Right renal cortex interstitium (tissue), 3 donors: ENCODE data around the gene FTO. TPM values are rescaled to one million over a fixed set of nuclear protein-coding genes. Genes with fewer than 3 reads are reported as not detected.

ENCODE experiments used
- DNase-seq, 3 donors: peaks; one replicate each; pipeline ENCODE4 v3.0.0-alpha.2; 2013; ENCODE audit warnings: low read depth in 3 of 3, low spot score in 2 of 3
- polyA plus RNA-seq, 3 donors: library from polyadenylated mRNA; unstranded; fragments of 120-200 nt; gene quantifications; one replicate each; pipeline ENCODE4 v1.2.1, GENCODE V29; 2013; ENCODE audit not compliant: insufficient read length in 3 of 3

Gene FTO
- polyA plus RNA-seq, 3 donors: 91.4 to 104 (median 92.7) TPM

DNA sequence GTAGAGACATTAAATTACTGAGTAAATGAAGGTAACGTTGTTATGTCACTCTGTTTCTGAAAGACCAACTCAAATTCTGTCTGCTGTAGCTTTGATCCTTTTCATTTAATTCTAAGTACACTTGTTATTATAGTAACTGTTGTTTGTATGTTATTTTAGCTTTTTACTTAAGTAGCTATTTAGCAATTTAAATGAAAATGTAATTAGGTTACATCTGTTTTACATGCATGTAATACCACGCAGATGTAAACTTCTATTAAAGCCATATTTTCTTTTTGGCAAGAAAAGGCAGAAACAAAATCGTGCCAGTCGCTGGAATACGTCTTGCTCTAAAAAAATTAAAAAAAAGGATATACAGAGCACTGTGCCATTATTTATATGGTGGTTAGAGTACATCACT, 282.8 kb downstream of the FTO start:
- no peak for DNase-seq

DNA sequence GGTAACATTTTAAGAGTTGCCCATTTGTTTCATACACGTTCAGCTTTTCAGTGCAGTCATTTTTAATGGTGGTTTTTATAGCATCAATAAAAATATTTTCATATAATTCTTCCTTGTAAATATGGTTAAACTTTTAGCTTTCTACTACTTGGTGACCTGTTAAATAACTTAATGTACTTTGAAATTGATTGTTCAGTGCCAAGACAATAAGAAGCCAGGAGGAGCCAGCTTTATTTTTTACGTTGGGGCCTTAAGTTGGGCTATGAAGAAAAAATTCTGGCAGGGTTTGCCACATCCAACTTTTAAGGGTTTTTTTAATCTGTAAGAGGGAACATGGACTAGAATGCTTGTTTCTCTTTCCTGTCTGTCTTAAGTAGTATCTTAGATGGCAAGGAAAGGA, 284.2 kb downstream of the FTO start:
- no peak for DNase-seq

DNA sequence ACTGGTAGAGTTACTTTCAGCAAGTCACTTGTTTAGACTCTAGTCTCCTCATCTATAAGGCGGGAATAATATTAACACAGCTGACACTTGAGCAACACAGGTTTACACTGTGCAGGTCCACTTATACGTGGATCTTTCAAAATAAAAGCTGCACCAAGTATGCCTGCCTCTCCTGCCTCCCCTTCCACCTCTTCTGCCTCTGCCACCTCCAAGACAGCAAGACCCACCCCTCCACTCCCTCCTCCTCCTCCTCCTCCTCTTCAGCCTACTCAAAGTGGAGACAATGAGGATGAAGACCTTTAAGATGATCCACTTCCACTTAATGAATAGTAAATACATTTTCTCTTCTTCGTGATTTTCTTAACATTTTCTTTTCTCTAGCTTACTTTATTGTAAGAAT, 285.6 kb downstream of the FTO start:
- no peak for DNase-seq

DNA sequence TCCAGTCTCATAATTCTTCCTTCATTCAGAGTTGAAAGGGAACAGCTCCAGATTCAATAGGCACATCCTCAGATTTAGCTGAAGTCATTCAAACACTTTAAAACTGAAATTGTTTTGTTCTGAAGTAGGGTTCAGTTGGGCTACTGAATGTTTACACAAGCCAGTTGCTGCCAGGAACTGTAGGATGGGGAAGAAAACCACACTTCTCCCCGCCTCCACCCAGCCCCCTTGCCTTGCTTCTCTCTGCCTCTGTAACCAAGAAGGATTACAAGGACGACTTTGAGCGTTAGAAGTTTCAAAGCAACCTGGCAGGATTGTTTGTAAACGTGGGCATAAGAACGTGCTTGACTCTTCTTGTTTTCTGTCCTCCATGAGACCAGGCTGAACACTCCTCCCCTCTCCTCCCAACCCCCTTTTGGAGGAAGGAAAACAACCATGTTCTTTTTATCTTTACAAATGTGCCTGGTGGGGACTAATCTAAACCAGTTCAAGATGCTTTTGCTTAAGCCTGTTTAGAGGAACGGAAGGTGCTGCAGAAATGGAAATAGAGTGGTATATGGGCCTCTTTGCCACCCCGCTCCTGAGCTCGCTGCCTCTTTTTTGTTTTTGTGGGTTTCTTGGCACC, 287.9 kb downstream of the FTO start:
- DNase-seq: peak; percentile 12 to 23 (median 15)

DNA sequence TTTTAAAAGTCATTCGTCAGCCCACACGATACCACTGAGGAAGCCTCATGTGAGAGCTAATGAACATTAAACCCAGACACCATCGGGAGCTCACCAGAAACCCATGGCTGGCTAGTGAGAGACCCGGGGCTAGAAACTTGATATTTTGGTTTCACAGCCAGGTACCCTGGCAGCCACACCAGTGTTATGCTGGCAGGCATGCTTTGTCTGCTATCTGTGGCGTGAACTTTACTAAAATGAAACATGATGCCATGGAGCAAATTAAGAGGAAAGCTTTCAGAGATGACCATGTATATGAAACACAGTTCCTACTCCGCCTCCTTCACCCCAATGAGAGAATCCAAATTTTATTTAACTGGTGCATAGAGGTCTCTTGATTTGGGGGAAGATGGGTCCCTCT, 291.4 kb downstream of the FTO start:
- DNase-seq: no peak

DNA sequence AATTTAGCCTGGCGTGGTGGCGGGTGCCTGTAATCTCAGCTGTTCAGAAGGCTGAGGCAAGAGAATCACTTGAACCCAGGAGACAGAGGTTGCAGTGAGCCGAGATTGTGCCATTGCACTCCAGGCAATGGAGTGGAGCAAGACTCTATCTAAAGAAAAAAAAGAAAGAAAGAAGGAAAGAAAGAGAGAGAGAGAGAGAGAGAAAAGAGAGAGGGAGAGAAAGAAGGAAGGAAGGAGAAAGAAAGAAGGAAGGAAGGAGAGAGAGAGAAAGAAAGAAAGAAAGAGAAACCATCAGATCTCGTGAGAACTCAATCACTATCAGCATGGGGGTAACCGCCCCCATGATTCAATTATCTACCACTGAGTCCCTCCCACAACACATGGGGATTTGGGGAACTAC, 293.0 kb downstream of the FTO start:
- no peak for DNase-seq

DNA sequence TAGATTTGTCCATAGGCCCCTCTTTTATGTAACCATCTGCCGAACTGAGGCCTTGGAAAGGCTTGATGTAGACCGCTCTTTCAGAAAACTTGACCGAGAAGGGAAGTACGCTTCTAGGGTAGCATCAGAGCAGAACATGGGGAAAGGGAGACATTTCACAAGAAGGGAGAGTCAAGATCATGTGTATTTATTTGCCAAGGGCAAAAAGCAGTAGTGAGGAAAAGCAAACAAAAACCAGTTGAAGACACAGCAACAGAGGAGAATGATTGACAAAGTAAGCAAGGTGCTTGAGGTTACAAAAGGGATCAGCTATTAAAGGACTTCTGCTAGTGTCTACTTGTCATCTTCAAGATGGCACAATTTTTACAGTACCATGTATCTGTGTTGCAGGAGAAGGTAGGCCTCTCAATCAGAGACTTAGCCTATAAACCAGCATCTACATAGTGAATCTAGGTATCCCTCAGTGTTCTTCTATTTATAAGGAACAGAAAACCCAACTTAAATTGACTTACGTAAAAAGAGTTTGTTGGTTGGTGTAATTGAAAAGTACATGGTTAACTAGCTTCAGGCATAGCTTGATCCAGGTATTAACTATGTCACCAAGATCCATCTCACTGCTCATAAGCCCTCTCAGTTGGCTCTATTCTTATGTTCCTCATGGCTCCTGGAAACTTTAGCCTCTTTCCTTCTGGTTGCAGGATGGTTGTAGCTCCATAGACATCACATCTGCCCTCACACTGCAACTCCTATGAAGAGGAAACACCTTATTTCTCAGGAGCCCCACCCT, 294.3 kb downstream of the FTO start:
- no peak for DNase-seq

DNA sequence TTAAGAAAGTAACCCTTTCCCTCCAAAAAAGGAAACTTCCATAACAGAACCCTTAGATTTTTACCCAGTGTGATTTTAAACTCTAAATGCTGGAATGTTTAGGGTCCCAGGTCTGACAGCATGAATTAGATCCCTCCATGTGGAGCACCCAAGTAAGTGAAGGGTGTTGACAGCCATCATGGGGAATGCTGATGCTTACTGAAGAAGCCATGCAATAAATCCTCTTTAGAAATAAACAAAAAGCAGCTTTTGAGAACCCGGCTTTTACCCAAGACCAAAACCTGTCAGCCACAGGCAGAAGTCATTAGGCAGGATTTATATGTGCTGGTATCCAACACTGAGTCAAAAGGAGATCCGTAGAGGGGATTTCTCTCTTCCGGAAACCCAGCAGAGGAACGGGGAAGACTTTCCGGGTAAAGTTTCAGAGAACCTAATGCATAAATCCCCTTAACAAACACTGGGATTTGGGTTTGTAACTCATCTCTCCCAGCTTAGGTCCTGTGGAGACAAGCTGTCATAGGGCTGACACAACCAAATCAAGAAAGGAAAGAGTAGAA, 295.1 kb downstream of the FTO start:
- no peak for DNase-seq

DNA sequence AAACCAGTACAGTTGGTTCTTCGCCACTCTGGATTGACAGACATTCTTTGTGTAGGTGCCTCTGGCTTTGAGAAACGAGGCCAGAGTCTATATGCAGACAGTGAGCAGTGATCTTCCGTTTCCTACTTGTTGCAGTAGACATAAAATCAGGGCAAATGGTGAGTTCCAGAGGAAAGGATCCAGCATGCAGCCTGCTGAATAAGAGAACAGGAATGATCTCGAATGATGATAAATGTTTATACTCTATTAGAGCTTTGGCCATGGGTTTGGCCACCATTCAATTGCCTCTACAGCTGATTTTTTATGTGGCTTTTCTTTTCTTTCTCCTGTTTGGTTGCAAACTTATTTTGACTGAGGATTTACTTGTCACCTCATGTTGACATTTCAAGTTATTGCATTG, 295.9 kb downstream of the FTO start:
- no peak for DNase-seq

DNA sequence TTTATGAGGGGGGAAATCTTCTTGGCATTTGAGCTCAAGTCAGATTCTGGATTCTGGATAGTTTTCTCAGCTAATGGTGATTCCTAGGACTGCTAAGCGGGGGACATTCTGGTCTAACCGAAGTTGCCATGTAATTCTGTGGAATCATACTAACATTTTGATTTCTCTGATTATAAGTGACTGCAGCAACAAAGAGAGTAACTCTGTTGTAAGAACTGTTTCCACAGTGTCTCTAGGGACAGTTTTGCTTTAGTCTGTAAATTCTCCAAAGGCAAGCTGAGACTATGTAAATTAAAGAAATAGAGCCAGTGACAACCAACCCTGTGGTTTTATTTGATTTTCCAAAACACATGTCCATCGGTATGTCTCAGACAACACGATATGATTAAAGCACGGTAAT, 296.4 kb downstream of the FTO start:
- DNase-seq: no peak

DNA sequence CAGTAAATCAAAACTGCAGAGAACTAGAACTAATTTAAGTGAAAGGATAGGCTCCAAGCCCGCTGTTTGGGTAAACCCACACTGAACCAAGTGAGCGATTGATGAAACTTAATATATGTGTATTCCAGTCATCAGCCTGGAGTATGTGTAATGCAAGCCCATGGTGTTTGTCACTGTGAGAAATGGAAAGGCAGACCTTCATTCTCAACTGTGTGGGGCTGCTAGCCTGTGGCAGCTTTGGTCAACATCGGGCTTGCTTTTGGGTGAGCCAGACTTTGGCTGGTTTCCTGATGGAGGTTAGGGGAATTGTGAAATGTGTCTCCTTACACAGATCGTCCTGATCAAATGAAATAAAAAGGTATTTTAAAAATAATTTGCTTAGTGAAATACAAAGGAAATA, 302.7 kb downstream of the FTO start:
- no peak for DNase-seq

DNA sequence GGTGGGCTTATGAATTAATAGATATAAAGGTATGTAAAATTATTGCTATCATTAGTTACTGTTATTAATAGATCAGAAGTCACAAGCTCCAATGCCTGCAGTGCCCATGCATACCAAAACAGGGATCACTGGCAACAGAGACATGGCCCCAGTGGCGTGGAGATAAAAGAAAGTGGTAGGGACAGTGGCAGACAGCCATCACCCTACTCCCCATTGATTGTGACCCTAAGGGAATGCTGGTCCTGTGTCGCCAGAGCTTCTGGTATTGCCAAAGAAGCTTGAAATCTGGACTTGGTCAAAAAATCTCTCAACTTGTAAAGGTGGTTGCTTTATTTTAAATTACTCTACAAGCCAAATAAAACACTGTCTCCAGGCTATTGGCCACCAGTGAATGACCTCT, 303.5 kb downstream of the FTO start:
- DNase-seq: no peak

DNA sequence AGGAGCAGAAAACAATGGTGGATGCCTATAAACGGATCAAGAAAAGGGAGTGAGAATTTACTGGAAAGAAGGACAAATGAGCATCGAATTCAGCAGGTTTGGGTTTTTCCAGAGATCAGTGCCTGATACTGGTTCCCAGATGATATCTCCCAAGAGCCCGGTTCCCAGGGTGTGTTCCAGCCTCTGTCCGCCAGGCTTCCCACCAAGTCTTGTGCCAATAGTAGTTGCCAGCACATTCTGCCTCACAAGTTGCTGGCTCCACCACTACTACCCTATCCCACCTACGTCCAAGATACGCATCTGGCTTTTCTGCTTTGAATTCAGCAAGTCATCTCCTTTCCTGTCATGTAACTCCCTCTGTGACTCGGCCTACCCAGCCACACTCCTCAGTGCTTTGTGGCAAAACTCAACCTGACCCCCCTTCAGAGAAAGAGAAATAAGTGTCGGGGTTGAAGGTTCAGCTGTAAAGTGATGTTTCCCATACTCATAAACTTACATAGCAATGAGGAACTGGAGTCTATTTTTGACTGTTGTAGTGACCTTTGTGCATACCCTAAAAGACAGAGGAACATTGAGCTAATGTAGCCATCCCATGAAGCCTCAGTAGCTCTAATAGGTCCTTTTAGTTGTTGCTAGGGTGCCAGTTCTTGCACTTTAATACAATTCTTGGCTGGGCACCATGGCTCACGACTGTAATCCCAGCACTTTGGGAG, 305.7 kb downstream of the FTO start:
- no peak for DNase-seq

DNA sequence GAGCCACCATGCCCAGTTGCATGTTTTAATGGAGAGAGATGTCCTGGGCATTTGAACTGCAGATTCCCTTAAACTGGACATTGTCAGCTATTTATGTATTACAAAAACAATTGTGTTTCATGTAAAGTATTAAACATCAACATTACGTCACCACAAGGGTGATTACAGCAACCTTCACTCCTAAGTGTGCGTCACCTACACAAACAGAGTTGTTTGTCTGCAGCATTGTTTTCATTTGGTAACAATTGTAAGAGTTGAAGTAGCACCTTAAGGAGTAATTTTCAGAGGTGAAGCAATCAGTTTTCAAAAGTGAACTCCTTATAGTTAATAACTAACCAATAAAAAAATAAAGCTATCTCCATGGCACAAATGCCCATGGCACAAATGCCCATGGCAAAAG, 311.2 kb downstream of the FTO start:
- DNase-seq: no peak

DNA sequence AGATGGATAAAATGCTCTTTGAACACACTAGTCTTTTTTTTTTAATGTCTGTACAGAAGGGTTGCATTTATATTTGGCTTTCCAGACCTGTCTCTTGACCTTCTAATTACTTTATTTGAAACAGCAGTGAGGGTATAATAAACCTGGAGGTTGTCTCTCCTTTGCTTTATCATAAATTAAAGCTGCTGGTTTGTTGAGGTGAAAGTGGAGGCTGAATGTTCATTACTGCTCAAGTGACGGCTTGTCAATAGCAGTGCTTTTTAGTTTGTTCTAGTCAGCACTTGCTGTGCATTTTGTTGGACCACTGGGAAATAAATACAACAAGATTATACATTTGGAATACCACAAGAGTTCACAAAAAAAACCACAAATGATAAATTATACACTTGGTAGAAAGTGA, 318.4 kb downstream of the FTO start:
- DNase-seq: no peak

DNA sequence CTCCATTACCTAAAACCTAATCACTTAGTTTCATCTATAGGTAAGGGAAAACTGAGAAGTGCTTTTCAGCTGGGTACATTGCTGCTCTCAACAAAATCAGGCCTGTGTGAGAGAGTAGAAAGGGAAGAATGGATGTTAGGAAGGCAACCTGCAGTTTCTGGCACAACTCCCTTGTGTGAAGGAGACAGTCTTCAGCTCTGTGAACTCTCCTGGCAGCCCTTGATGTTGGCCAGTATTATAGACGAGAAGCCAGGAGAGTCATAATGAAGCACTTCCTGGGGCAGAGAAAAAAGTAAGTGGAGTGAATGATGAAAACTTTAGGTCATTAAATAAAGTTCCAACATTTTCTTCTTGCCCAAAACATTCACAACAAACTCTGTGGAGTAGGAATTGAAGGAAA, 322.5 kb downstream of the FTO start:
- no peak for DNase-seq

DNA sequence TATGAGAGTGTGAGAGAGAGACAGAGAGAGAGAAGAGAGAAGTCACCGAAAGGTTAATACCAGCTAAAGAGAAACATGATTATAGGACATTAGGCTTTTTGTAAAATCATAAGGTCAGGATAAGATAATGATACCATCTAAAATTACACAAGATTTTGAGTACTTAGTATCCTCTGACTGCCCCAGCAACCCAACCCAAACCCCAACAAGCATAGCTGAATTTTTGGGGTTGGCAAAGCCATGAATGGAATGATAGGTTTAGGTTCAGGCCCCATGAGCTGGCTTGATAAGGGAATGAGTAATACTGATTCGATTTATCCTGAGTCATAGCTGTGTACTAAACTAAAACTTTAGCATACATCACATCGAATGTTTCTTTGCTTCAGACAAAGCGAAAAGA, 323.1 kb downstream of the FTO start:
- no peak for DNase-seq

DNA sequence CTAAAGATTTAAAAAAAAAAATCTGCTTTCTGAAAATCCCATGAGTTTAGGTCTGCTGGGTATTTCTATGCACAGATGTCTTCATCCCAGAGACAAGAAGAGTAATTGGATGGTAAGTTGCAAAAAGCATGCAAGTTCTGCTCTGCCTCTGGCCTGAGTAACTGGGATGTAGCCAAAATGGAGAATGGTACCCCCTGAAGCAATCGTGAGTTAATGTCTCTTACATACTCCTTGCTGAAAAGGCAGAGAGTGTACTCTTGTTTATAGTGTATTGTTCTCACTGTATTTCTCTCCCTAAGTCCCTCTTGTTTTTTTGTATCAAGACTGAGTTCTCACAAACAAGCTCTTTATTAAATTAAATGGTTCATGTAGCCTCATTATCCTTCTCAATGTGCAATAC, 323.6 kb downstream of the FTO start:
- no peak for DNase-seq

DNA sequence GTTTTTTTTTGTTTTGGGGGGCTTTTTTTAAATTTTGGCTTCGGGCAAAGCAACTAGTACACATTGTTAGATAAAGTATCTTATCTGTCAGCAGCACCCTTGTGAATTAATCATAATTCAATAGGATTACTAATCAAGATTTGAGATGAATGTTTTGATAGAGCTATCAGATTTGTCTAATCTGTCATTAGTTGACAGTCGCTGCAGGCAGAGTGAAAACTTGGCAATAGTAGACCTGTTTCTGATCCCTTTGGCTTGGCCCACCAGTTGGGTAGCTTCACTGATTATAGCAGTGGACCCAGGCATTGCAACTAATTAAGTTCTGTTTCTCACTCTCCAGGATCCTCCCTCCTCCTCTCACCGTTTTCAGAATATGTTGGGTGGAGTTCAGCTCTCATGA, 324.0 kb downstream of the FTO start:
- DNase-seq: no peak

DNA sequence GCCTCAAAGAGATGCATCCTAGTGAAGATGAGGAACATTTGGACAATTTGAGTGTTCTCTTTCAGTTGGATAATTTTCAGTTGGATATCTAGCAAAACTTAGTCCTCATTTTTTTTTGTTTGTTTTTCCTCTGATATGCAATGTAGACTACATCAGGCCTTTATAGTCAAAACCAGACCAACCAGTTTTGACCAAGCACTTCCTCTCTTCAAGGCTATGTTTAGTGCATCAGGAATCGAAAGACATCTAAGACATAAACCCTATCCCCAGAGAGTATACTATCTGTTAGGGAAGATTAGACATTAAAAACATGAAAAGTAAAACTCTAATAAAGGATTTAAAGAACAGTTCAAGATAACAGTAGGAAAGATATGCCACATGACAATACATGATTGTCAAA, 326.5 kb downstream of the FTO start:
- DNase-seq: no peak

DNA sequence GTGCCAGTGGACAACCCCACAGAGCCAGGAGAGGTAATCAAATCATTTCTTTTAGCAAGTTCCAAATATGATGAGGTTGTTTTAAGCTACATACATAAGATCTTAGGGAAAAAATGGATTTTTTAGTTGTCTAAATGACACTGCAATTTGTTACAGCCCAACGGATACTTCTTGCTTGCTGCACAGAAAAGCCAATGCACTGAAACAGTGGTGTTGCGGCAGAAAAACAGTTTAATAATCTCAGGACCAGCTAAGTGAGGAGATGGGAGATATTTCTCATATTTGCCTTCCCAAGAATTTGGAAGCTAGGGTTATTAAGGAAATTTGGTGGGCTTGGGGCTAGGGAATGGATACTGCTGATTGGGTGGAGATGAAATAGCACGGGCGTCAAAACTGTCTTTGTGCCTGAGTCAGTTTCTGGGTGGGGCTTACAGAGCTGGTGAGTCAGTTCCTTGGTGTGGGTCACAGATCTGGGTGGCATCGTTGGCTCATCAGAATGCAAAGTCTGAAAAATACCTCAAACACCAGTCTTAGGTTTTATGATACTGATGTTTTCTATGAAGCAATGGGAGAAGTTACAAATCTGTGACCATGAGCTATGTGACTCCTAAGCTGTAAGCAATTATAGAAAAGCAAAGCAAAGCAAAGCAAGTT, 327.3 kb downstream of the FTO start:
- DNase-seq: no peak
